ENCODE data around the gene TSPAN15. TPM values are rescaled to one million over a fixed set of nuclear protein-coding genes. Genes with fewer than 3 reads are reported as not detected.

Gene TSPAN15
- total RNA-seq, 2 experiments from 2014 or later, result 2.4 to 3.1 TPM

- CTCF ChIA-PET (ENCODE audit: unreplicated experiment), result no interaction called here
Measured at GRCh38 chr10:69419096-69419743, 32.0 kb upstream of the TSPAN15 start.

DNA sequence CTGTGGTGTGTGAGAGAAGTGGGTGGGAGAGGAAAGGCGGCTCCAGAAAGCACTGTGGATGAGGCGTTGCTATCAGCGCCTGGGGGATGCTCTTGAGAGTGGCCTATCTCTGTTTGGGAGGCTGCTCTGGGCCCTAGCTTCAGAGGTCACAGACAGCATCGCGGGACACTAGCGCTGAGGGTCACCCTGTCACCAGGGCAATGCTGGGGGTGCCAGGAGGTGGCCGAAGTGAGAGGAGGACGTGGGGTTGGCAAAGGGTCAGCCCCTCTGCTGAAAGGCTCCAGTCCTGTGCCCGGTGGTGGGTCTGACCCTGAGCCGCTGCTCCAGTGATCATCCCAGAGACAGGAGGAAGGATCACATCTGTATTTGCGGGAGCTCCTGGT, 31.5 kb upstream of the TSPAN15 start:
- Histone ChIP-seq H3K36me3 (ENCODE audit: insufficient read depth, low read length) (no peaks in the 10 kb centered on the region), H2AFZ (ENCODE audit: low read length) (no peak overlapping the region), H3K27ac (ENCODE audit: low read depth, low read length, poor library complexity, severe bottlenecking) (no peak overlapping the region), H4K20me1 (ENCODE audit: insufficient read depth, low read length) (no peaks in the 10 kb centered on the region), H3K4me3 (ENCODE audit: low read depth, low read length, poor library complexity, severe bottlenecking) (no peak overlapping the region), H3K4me2 (ENCODE audit: low read length) (no peak overlapping the region), H3K9me3 (ENCODE audit: low read length) (no peaks in the 10 kb centered on the region), H3K4me1 (ENCODE audit: insufficient read depth, low read length, poor library complexity, severe bottlenecking) (peaks cover 7% of the 10 kb centered on the region), H3K79me2 (ENCODE audit: insufficient read depth, low read depth, low read length) (no peaks in the 10 kb centered on the region), H3K9me2 (ENCODE audit: insufficient read depth, low read length) (no peaks in the 10 kb centered on the region)
- POLR2A ChIA-PET, result no interaction called here
- BruUV-seq (replicated peaks), result no TSS peak
- intact Hi-C loops (cut with micrococcal nuclease; ENCODE audit: unreplicated experiment), result loop anchor here (10.0 kb wide), 1 partner anchor 415 kb away; no protein-coding TSS in a partner anchor
- DNase-seq (ENCODE audit: low spot score), result no peak
- no peak for TF ChIP-seq EZH2phosphoT487 (IDR thresholded peaks at IDR 0.05; ENCODE audit: borderline replicate concordance, low read depth, low read length)
- TF ChIP-seq, protein P1, sequence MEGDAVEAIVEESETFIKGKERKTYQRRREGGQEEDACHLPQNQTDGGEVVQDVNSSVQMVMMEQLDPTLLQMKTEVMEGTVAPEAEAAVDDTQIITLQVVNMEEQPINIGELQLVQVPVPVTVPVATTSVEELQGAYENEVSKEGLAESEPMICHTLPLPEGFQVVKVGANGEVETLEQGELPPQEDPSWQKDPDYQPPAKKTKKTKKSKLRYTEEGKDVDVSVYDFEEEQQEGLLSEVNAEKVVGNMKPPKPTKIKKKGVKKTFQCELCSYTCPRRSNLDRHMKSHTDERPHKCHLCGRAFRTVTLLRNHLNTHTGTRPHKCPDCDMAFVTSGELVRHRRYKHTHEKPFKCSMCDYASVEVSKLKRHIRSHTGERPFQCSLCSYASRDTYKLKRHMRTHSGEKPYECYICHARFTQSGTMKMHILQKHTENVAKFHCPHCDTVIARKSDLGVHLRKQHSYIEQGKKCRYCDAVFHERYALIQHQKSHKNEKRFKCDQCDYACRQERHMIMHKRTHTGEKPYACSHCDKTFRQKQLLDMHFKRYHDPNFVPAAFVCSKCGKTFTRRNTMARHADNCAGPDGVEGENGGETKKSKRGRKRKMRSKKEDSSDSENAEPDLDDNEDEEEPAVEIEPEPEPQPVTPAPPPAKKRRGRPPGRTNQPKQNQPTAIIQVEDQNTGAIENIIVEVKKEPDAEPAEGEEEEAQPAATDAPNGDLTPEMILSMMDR (conservative IDR thresholded peaks at IDR 0.05; ENCODE audit: low read length), result no peak
- CTCF ChIA-PET (ENCODE audit: unreplicated experiment), result no interaction called here

More at GRCh38 chr10:69419096-69419743, 32.0 kb upstream of the TSPAN15 start:
- Histone ChIP-seq H3K27ac (ENCODE audit: low read depth, low read length, poor library complexity, severe bottlenecking) (no peak overlapping the region), H2AFZ (ENCODE audit: low read length) (no peak overlapping the region), H3K36me3 (ENCODE audit: insufficient read depth, low read length) (no peaks in the 10 kb centered on the region), H3K4me1 (ENCODE audit: insufficient read depth, low read length, poor library complexity, severe bottlenecking) (peaks cover 6% of the 10 kb centered on the region), H3K9me2 (ENCODE audit: insufficient read depth, low read length) (no peaks in the 10 kb centered on the region), H4K20me1 (ENCODE audit: insufficient read depth, low read length) (no peaks in the 10 kb centered on the region), H3K9me3 (ENCODE audit: low read length) (no peaks in the 10 kb centered on the region), H3K4me3 (ENCODE audit: low read depth, low read length, poor library complexity, severe bottlenecking) (no peak overlapping the region), H3K79me2 (ENCODE audit: insufficient read depth, low read depth, low read length) (no peaks in the 10 kb centered on the region), H3K4me2 (ENCODE audit: low read length) (no peak overlapping the region)
- TF ChIP-seq EZH2phosphoT487 (IDR thresholded peaks at IDR 0.05; ENCODE audit: borderline replicate concordance, low read depth, low read length), result no peak
- TF ChIP-seq, protein P1 (conservative IDR thresholded peaks at IDR 0.05; ENCODE audit: low read length), result no peak
- no TSS peak for BruUV-seq (replicated peaks)
- intact Hi-C loops (cut with micrococcal nuclease; ENCODE audit: unreplicated experiment), result loop anchor here (10.0 kb wide), 1 partner anchor 414 kb away; no protein-coding TSS in a partner anchor
- DNase-seq (ENCODE audit: low spot score), result no peak
- POLR2A ChIA-PET, result interaction anchor here (0.6 kb wide), 1 partner anchor 102 kb away, joined by 3 read pairs; no protein-coding TSS in a partner anchor

- H3K4me1 ChIP-seq (ENCODE audit: insufficient read depth, low read length, poor library complexity, severe bottlenecking), result peaks cover 7% of the 10 kb centered on the region
- no peaks in the 10 kb centered on the region for H3K9me2 ChIP-seq (ENCODE audit: insufficient read depth, low read length)
- H3K4me2 ChIP-seq (ENCODE audit: low read length), result no peak overlapping the region
- no peak overlapping the region for H2AFZ ChIP-seq (ENCODE audit: low read length)
- CTCF ChIA-PET (ENCODE audit: unreplicated experiment), result no interaction called here
- intact Hi-C loops (cut with micrococcal nuclease; ENCODE audit: unreplicated experiment), result no loop called here
- TF ChIP-seq, protein P1 (conservative IDR thresholded peaks at IDR 0.05; ENCODE audit: low read length), result no peak
- TF ChIP-seq EZH2phosphoT487 (IDR thresholded peaks at IDR 0.05; ENCODE audit: borderline replicate concordance, low read depth, low read length), result no peak
- H3K4me3 ChIP-seq (ENCODE audit: low read depth, low read length, poor library complexity, severe bottlenecking), result no peak overlapping the region
- H3K79me2 ChIP-seq (ENCODE audit: insufficient read depth, low read depth, low read length), result no peaks in the 10 kb centered on the region
- DNase-seq (ENCODE audit: low spot score), result no peak
- no peaks in the 10 kb centered on the region for H4K20me1 ChIP-seq (ENCODE audit: insufficient read depth, low read length)
- no peaks in the 10 kb centered on the region for H3K9me3 ChIP-seq (ENCODE audit: low read length)
- no TSS peak for BruUV-seq (replicated peaks)
- POLR2A ChIA-PET, result interaction anchor here (1.1 kb wide), 1 partner anchor 675 kb away, joined by 3 read pairs; no protein-coding TSS in a partner anchor
- H3K36me3 ChIP-seq (ENCODE audit: insufficient read depth, low read length), result no peaks in the 10 kb centered on the region
- no peak overlapping the region for H3K27ac ChIP-seq (ENCODE audit: low read depth, low read length, poor library complexity, severe bottlenecking)
Measured at GRCh38 chr10:69421611-69422308, 29.5 kb upstream of the TSPAN15 start.
